Measurements from ENCODE around the gene RCBTB1. TPM values are rescaled to one million over a fixed set of nuclear protein-coding genes. Genes with fewer than 3 reads are reported as not detected.
A peak's percentile ranks its signal among the peaks of the same experiment; 100 is the strongest.

Gene RCBTB1
- total RNA-seq, 1 donor from 2014 or later = 22.6 TPM

- H3K36me3 Mint-ChIP-seq (ENCODE audit: low read depth) = peaks cover 23% of the 10 kb centered on the region
- intact Hi-C loops (cut with micrococcal nuclease) = loop anchor here (2.0 to 10.0 kb wide), 3 partner anchors 73 to 591 kb away; partner anchors contain the start of gene SPRYD7
- peak overlapping the region; percentile 93 for H3K27ac Mint-ChIP-seq
- ChIA-PET CTCF (no interaction called here), POLR2A (no interaction called here)
- TF ChIP-seq CTCF (IDR thresholded peaks at IDR 0.05) = no peak
- ATAC-seq (ENCODE audit: low read depth) (peak; percentile 28), DNase-seq (no peak)
- H3K4me3 Mint-ChIP-seq = peak overlapping the region; percentile 71
- no peaks in the 10 kb centered on the region for H3K27me3 Mint-ChIP-seq
- H3K4me1 Mint-ChIP-seq = peaks cover 73% of the 10 kb centered on the region
- H3K9me3 Mint-ChIP-seq = no peaks in the 10 kb centered on the region
Measured at GRCh38 chr13:49533591-49534269, 51.6 kb downstream of the RCBTB1 start.

GRCh38 chr13:49533011-49533410 lies 52.3 kb downstream of the RCBTB1 start:
- Mint-ChIP-seq H3K27me3 (no peaks in the 10 kb centered on the region), H3K4me1 (peaks cover 81% of the 10 kb centered on the region), H3K4me3 (peak overlapping the region; percentile 52), H3K9me3 (no peaks in the 10 kb centered on the region), H3K36me3 (ENCODE audit: low read depth) (peaks cover 29% of the 10 kb centered on the region), H3K27ac (peak overlapping the region; percentile 93)
- DNase-seq (no peak), ATAC-seq (ENCODE audit: low read depth) (no peak)
- ChIA-PET CTCF (no interaction called here), POLR2A (interaction anchor here (1.0 to 1.8 kb wide), 2 partner anchors 52 to 89 kb away, joined by 6 to 8 read pairs; partner anchors contain the start of genes CAB39L, RCBTB1 and SETDB2)
- intact Hi-C loops (cut with micrococcal nuclease) = loop anchor here (2.0 to 10.0 kb wide), 3 partner anchors 74 to 592 kb away; partner anchors contain the start of gene SPRYD7
- TF ChIP-seq CTCF (IDR thresholded peaks at IDR 0.05) = no peak

- intact Hi-C loops (cut with micrococcal nuclease) = loop anchor here (2.0 to 10.0 kb wide), 3 partner anchors 74 to 592 kb away; partner anchors contain the start of gene SPRYD7
- Mint-ChIP-seq H3K27ac (peak overlapping the region; percentile 93), H3K4me3 (peak overlapping the region; percentile 52)
Measured at GRCh38 chr13:49532593-49532992, 52.8 kb downstream of the RCBTB1 start.

GRCh38 chr13:49530457-49530856 lies 54.9 kb downstream of the RCBTB1 start:
- H3K4me1 Mint-ChIP-seq = peaks cover 73% of the 10 kb centered on the region
- CTCF ChIA-PET = interaction anchor here (0.9 kb wide), 1 partner anchor 9 kb away, joined by 3 read pairs; no protein-coding TSS in a partner anchor
- peak; percentile 88 for ATAC-seq (ENCODE audit: low read depth)
- H3K27me3 Mint-ChIP-seq = no peaks in the 10 kb centered on the region
- intact Hi-C loops (cut with micrococcal nuclease) = loop anchor here (1.0 to 10.0 kb wide), 5 partner anchors 35 to 594 kb away; partner anchors contain the start of genes CAB39L, PHF11, RCBTB1 and SETDB2
- H3K36me3 Mint-ChIP-seq (ENCODE audit: low read depth) = peaks cover 43% of the 10 kb centered on the region
- POLR2A ChIA-PET = interaction anchor here (0.6 to 3.9 kb wide), 5 partner anchors 17 to 161 kb away, joined by 3 to 32 read pairs (median 6); partner anchors contain the start of genes CAB39L, EBPL, PHF11 and SETDB2
- DNase-seq = peak; percentile 30
- no peaks in the 10 kb centered on the region for H3K9me3 Mint-ChIP-seq
- peak overlapping the region; percentile 89 for H3K27ac Mint-ChIP-seq
- TF ChIP-seq CTCF (IDR thresholded peaks at IDR 0.05) = no peak
- peak overlapping the region; percentile 67 for H3K4me3 Mint-ChIP-seq

More at GRCh38 chr13:49532593-49532992, 52.8 kb downstream of the RCBTB1 start:
- Mint-ChIP-seq H3K9me3 (no peaks in the 10 kb centered on the region), H3K4me1 (peaks cover 82% of the 10 kb centered on the region), H3K27me3 (no peaks in the 10 kb centered on the region), H3K36me3 (ENCODE audit: low read depth) (peaks cover 33% of the 10 kb centered on the region)
- ChIA-PET CTCF (no interaction called here), POLR2A (interaction anchor here (1.0 to 1.8 kb wide), 2 partner anchors 52 to 89 kb away, joined by 6 to 8 read pairs; partner anchors contain the start of genes CAB39L, RCBTB1 and SETDB2)
- no peak for ATAC-seq (ENCODE audit: low read depth)
- DNase-seq = no peak
- no peak for TF ChIP-seq CTCF (IDR thresholded peaks at IDR 0.05)

- Mint-ChIP-seq H3K4me1 (peaks cover 53% of the 10 kb centered on the region), H3K36me3 (ENCODE audit: low read depth) (peaks cover 57% of the 10 kb centered on the region), H3K27ac (peak overlapping the region; percentile 89), H3K27me3 (no peaks in the 10 kb centered on the region), H3K9me3 (no peaks in the 10 kb centered on the region), H3K4me3 (no peak overlapping the region)
- ChIA-PET CTCF (interaction anchor here (1.1 to 1.4 kb wide), 2 partner anchors 12 to 79 kb away, joined by 3 to 4 read pairs; no protein-coding TSS in a partner anchor), POLR2A (interaction anchor here (0.6 to 3.9 kb wide), 4 partner anchors 12 to 85 kb away, joined by 3 to 32 read pairs (median 5); partner anchors contain the start of genes PHF11 and SETDB2)
- ATAC-seq (ENCODE audit: low read depth) = no peak
- TF ChIP-seq CTCF (IDR thresholded peaks at IDR 0.05) = no peak
- intact Hi-C loops (cut with micrococcal nuclease) = loop anchor here (5.0 to 10.0 kb wide), 2 partner anchors 34 to 1223 kb away; partner anchors contain the start of gene RB1
- no peak for DNase-seq
Measured at GRCh38 chr13:49528161-49528560, 57.2 kb downstream of the RCBTB1 start.
